Astrocyte of the hippocampus (primary cell): ENCODE measurements around the gene APRT.
"Not testable (repeated sequence)": the region's sequence is repeated elsewhere in the genome, so short reads cannot be mapped to it uniquely, and the experiment has no call there.

Experiments
- DNase-seq: peaks from one replicate; pipeline ENCODE4 v3.0.0; 2011; ENCODE audit warnings: low read depth, low spot score

APRT gene

GRCh38 chr16:88772871-88773811, 38.6 kb downstream of the APRT start:
- DNase-seq = peak; percentile 93

- DNase-seq = not testable (repeated sequence)
Observed at GRCh38 chr16:88771781-88772180, 39.9 kb downstream of the APRT start.

- no peak for DNase-seq
Observed at GRCh38 chr16:88771294-88771772, 40.4 kb downstream of the APRT start.

- peak; percentile 89 for DNase-seq
Observed at GRCh38 chr16:88770461-88771293, 41.1 kb downstream of the APRT start.

- peak; percentile 65 for DNase-seq
Observed at GRCh38 chr16:88769617-88770460, 41.9 kb downstream of the APRT start.

- peak; percentile 89 for DNase-seq
Observed at GRCh38 chr16:88768071-88768783, 43.5 kb downstream of the APRT start.

GRCh38 chr16:88767546-88768070, 44.1 kb downstream of the APRT start:
- DNase-seq = no peak

- no peak for DNase-seq
Observed at GRCh38 chr16:88766975-88767374, 44.8 kb downstream of the APRT start.

- peak; percentile 83 for DNase-seq
Observed at GRCh38 chr16:88764913-88765349, 46.8 kb downstream of the APRT start.

- no peak for DNase-seq
Observed at GRCh38 chr16:88764080-88764479, 47.6 kb downstream of the APRT start.

GRCh38 chr16:88763502-88764053, 48.1 kb downstream of the APRT start:
- peak; percentile 39 for DNase-seq

- DNase-seq = no peak
Observed at GRCh38 chr16:88762941-88763340, 48.8 kb downstream of the APRT start.

GRCh38 chr16:88762258-88762870, 49.4 kb downstream of the APRT start:
- DNase-seq = no peak

GRCh38 chr16:88761830-88762229, 49.9 kb downstream of the APRT start:
- no peak for DNase-seq

- no peak for DNase-seq
Observed at GRCh38 chr16:88761143-88761534, 50.6 kb downstream of the APRT start.

GRCh38 chr16:88760424-88761142, 51.1 kb downstream of the APRT start:
- no peak for DNase-seq

GRCh38 chr16:88759976-88760350, 51.8 kb downstream of the APRT start:
- no peak for DNase-seq
